ENCODE data around the gene CCR1. TPM values are rescaled to one million over a fixed set of nuclear protein-coding genes. Genes with fewer than 3 reads are reported as not detected.

CCR1 gene
- total RNA-seq, 1 donor = 1.1 TPM

GRCh38 chr3:46236294-46237054 lies 28.4 kb upstream of the CCR1 start:
- H3K36me3 ChIP-seq (ENCODE audit: insufficient read depth, low read length) = no peaks in the 10 kb centered on the region
- no peaks in the 10 kb centered on the region for H3K4me1 ChIP-seq (ENCODE audit: insufficient read depth, low read length)
- peaks cover 50% of the 10 kb centered on the region for H3K27me3 ChIP-seq (ENCODE audit: insufficient read depth, low read length)
- no peaks in the 10 kb centered on the region for H4K20me1 ChIP-seq (ENCODE audit: insufficient read depth, low read length)
- no peak overlapping the region for H2AFZ ChIP-seq (ENCODE audit: low read length)
- H3K4me3 ChIP-seq (ENCODE audit: insufficient read depth, low read length) = no peak overlapping the region
- peak; percentile 15 for DNase-seq (ENCODE audit: insufficient read length, low spot score, missing footprints)
- H3K4me2 ChIP-seq (ENCODE audit: insufficient read depth, low read length) = no peak overlapping the region
- no peak overlapping the region for H3K27ac ChIP-seq (ENCODE audit: low read depth, low read length)
- H3K79me2 ChIP-seq (ENCODE audit: insufficient read depth, low read length) = no peaks in the 10 kb centered on the region
- TF ChIP-seq CTCF (IDR thresholded peaks at IDR 0.05; ENCODE audit: extremely low read depth, low read depth, low read length) = no peak
- no peaks in the 10 kb centered on the region for H3K9me3 ChIP-seq (ENCODE audit: low read depth, low read length)

DNA sequence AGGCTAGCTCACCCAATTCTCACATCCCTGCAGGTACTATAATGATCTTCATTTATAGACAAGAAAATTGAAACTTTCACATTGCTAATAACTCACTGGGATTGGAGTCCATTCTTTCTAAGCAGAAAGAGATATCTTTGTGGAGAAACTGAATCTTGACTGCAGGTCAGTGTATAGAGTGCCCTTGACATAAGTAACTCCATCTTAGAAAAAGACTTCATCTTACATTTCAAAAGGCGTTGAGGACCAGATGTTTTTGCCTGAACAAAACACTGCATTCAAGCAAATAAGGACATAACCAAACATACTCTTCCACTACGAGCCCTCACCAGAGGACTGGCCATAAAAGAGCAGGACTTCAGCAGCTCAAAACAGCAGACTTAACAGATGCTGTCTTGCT lies 27.3 kb upstream of the CCR1 start:
- H4K20me1 ChIP-seq (ENCODE audit: insufficient read depth, low read length) = no peaks in the 10 kb centered on the region
- no peak for TF ChIP-seq CTCF (IDR thresholded peaks at IDR 0.05; ENCODE audit: extremely low read depth, low read depth, low read length)
- no peaks in the 10 kb centered on the region for H3K36me3 ChIP-seq (ENCODE audit: insufficient read depth, low read length)

GRCh38 chr3:46233194-46233593 lies 25.1 kb upstream of the CCR1 start:
- H3K4me3 ChIP-seq (ENCODE audit: insufficient read depth, low read length) = no peak overlapping the region
- no peaks in the 10 kb centered on the region for H3K36me3 ChIP-seq (ENCODE audit: insufficient read depth, low read length)
- TF ChIP-seq CTCF (IDR thresholded peaks at IDR 0.05; ENCODE audit: extremely low read depth, low read depth, low read length) = no peak
- no peak overlapping the region for H3K27ac ChIP-seq (ENCODE audit: low read depth, low read length)
- no peaks in the 10 kb centered on the region for H3K9me3 ChIP-seq (ENCODE audit: low read depth, low read length)
- H4K20me1 ChIP-seq (ENCODE audit: insufficient read depth, low read length) = no peaks in the 10 kb centered on the region
- H3K27me3 ChIP-seq (ENCODE audit: insufficient read depth, low read length) = peaks cover 55% of the 10 kb centered on the region
- H3K79me2 ChIP-seq (ENCODE audit: insufficient read depth, low read length) = no peaks in the 10 kb centered on the region
- DNase-seq (ENCODE audit: insufficient read length, low spot score, missing footprints) = no peak
- no peak overlapping the region for H3K4me2 ChIP-seq (ENCODE audit: insufficient read depth, low read length)
- no peaks in the 10 kb centered on the region for H3K4me1 ChIP-seq (ENCODE audit: insufficient read depth, low read length)
- H2AFZ ChIP-seq (ENCODE audit: low read length) = no peak overlapping the region

More for the DNA sequence above, 27.3 kb upstream of the CCR1 start:
- Histone ChIP-seq H3K79me2 (ENCODE audit: insufficient read depth, low read length) (no peaks in the 10 kb centered on the region), H3K4me1 (ENCODE audit: insufficient read depth, low read length) (no peaks in the 10 kb centered on the region), H3K27ac (ENCODE audit: low read depth, low read length) (no peak overlapping the region), H3K4me3 (ENCODE audit: insufficient read depth, low read length) (no peak overlapping the region), H3K4me2 (ENCODE audit: insufficient read depth, low read length) (no peak overlapping the region), H3K27me3 (ENCODE audit: insufficient read depth, low read length) (peaks cover 54% of the 10 kb centered on the region), H2AFZ (ENCODE audit: low read length) (no peak overlapping the region), H3K9me3 (ENCODE audit: low read depth, low read length) (no peaks in the 10 kb centered on the region)
- no peak for DNase-seq (ENCODE audit: insufficient read length, low spot score, missing footprints)

DNA sequence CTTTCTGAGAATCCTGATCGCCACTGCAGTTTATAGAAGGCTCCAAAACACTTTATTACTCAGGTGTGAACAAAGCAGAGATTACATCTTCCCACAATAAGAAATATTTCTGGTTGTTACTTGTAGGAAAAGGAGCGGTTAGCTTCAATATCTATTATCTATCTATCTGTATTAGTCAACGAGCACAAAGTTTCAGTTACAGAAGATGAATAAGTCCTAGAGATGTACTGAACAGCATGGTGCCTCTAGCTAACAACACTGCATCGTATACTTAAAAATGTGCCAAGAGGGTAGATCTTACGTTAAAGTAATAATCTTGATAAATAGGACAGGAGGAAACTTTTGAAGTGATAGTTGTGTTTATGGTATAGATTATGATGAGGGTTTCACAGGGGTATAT lies 23.2 kb upstream of the CCR1 start:
- Histone ChIP-seq H2AFZ (ENCODE audit: low read length) (no peak overlapping the region), H3K4me3 (ENCODE audit: insufficient read depth, low read length) (no peak overlapping the region), H3K27ac (ENCODE audit: low read depth, low read length) (no peak overlapping the region), H3K9me3 (ENCODE audit: low read depth, low read length) (no peaks in the 10 kb centered on the region), H3K4me1 (ENCODE audit: insufficient read depth, low read length) (no peaks in the 10 kb centered on the region), H3K4me2 (ENCODE audit: insufficient read depth, low read length) (no peak overlapping the region), H4K20me1 (ENCODE audit: insufficient read depth, low read length) (no peaks in the 10 kb centered on the region), H3K36me3 (ENCODE audit: insufficient read depth, low read length) (no peaks in the 10 kb centered on the region), H3K27me3 (ENCODE audit: insufficient read depth, low read length) (peaks cover 48% of the 10 kb centered on the region), H3K79me2 (ENCODE audit: insufficient read depth, low read length) (no peaks in the 10 kb centered on the region)
- TF ChIP-seq CTCF (IDR thresholded peaks at IDR 0.05; ENCODE audit: extremely low read depth, low read depth, low read length) = no peak
- no peak for DNase-seq (ENCODE audit: insufficient read length, low spot score, missing footprints)

Data from osteoblast (primary cell).